Cortex of kidney (tissue), 1 donor: ENCODE results near the gene MEOX1.

Source experiments
- DNase-seq: peaks from one replicate; lab custom pipeline; 2025; lab: John Stamatoyannopoulos, UW

The MEOX1 gene

GRCh38 chr17:43680461-43680860 is 18.7 kb upstream of the MEOX1 start:
- no peak for DNase-seq

- no peak for DNase-seq
Observed at GRCh38 chr17:43679911-43680310, 18.2 kb upstream of the MEOX1 start.

DNA sequence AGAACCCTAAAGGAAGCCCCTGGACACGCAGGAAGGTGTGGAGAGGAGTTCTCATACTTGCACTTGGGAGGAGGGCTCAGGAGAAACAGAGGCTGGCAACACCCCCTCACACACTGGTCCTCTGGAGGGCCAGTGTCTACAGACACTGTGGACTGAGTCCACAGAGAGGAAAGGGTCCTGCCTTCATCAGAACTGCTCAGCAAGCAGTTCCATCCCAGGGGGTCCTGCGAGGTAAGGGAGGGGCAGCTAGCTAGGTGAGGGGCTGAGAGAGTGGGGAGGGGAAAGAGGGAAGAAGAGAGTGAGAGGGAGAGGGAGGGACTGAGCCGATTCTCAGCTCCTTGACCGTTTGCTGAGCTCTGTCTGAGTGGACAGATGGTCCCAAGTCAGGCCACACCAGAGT is 17.7 kb upstream of the MEOX1 start:
- DNase-seq: no peak

DNA sequence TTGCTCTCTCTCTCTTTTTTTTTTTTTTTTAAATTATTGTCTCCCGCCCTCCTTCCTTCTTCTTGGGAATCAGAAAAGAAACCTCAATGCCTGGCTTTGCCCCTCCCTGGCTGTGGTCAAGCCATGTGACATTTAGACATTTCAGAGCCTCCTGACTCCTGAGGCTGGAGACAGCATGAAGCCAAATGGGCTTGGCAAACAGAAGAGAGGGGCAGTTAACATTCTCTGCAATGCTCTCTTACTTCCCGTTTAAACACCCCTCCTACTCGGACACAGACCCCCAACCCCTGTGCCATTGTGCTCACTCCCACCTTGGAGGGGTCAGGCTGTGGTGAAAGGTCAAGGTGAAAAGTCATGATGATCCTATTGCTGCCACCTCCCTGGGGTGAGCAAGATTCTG is 14.7 kb upstream of the MEOX1 start:
- no peak for DNase-seq

GRCh38 chr17:43674394-43674793 is 12.7 kb upstream of the MEOX1 start:
- DNase-seq: no peak

- no peak for DNase-seq
Observed at GRCh38 chr17:43673516-43674323, 12.0 kb upstream of the MEOX1 start.

- DNase-seq: no peak
Observed at GRCh38 chr17:43671755-43672519, 10.2 kb upstream of the MEOX1 start.

- no peak for DNase-seq
Observed at GRCh38 chr17:43671031-43671692, 9.4 kb upstream of the MEOX1 start.

DNA sequence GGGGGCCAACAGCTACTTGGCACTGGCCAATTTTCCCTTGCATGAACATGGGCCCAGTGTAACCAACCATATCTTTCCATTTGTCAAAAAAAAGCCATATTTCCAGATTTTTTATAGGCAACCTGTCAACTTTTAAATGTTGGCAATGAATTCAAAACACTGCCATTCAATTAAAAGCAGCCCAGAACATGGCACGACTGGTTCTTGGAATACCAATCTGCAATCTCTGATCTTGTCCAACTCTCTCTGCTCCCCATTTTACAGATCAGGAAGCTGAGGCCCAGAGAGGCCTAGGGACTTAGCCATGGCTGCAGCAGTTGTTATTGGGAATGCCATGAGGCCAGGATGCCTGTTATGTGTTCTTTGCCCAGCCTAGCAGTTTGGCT is 8.9 kb upstream of the MEOX1 start:
- no peak for DNase-seq

DNA sequence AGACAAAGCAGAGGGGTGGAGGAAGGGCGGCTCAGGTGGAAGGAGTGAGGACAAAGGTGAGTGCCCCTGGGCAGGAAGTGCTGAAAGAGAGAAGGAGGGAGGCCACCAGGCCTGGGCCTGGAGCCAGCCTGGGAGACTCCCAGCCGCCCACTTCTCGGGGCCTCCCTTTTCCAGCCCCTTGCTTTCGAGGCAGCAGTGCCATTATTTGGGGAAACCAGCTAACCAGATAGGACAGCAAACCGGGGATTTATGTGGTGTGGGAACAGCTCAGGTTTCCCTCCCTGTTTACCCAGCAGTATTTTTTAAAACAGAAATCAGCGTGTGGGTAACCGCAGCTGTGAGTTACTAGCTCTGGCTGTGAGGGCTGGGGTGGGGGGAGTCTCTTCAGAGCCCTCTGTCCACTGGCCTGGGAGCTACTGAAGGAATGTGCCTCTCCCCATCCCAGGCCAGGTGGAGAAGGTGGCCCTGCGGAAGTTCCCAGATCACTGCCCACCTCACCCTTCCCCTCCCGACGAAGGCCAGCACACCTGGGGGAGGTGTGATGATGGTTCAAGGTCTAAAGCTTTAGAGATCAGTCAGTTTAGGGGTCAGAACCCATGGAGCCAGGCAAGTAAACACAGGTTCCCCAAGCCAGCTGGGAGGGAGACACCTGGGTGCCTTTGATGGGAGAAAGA is 8.4 kb upstream of the MEOX1 start:
- DNase-seq: no peak

DNA sequence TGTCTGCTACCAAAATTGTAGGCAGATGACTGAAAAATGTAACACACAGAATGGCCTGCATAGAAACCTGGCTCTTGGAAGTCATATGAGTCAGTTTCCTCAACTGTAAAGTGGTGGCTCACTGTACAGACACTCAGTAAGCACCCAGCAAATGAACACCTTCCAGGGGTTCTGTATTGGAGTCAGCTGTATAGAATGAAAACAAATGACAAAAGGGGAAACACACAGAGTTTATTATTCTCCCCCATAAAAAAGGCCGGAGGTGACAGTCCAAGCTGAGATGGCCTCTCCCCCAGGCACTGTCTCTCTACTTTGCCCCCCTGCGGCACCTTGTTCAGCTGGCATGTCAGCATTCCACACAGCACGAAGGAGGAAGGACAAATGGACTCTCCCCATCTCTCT is 6.2 kb upstream of the MEOX1 start:
- DNase-seq: no peak

DNA sequence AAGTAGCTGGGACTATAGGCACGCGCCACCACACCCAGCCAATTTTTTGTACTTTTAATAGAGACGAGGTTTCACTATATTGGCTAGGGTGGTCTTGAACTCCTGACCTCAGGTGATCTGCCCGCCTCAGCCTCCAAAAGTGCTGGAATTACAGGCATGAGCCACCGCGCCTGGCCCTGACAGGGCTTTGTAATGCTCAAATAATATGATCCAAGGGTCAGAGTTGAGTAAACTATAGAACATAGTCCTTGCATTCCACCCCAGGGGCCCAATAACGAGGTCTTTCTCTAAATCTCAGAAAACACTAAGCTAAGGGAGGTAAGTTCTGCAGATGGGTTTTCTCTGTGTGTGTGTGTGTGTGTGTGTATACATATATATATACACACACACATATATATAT is 5.8 kb upstream of the MEOX1 start:
- DNase-seq: no peak

- DNase-seq: no peak
Observed at GRCh38 chr17:43665937-43666236, 4.2 kb upstream of the MEOX1 start.

- no peak for DNase-seq
Observed at GRCh38 chr17:43665084-43665936, 3.6 kb upstream of the MEOX1 start.

GRCh38 chr17:43664096-43664495 is 2.4 kb upstream of the MEOX1 start:
- no peak for DNase-seq

DNA sequence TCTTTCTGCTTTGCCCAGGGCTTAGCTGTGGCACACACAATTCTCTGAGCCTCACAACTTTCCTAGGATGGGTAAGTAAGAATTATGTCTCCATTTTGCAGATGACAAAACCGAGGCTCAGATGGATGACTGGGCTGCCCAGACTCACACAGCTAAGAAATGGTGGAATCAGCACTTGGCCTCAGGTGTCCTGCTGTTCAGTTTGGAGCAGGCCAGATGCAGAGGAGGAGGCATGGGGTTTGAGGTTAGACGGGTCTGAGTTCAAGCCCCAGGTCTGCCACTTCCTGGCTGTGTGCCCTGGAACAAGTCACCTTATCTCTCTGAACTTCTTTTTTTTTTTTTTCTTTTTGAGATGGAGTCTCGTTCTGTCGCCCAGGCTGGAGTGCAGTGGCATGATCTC is 1.7 kb upstream of the MEOX1 start:
- DNase-seq: no peak

- no peak for DNase-seq
Observed at GRCh38 chr17:43662413-43663141, 855 bp upstream of the MEOX1 start.

DNA sequence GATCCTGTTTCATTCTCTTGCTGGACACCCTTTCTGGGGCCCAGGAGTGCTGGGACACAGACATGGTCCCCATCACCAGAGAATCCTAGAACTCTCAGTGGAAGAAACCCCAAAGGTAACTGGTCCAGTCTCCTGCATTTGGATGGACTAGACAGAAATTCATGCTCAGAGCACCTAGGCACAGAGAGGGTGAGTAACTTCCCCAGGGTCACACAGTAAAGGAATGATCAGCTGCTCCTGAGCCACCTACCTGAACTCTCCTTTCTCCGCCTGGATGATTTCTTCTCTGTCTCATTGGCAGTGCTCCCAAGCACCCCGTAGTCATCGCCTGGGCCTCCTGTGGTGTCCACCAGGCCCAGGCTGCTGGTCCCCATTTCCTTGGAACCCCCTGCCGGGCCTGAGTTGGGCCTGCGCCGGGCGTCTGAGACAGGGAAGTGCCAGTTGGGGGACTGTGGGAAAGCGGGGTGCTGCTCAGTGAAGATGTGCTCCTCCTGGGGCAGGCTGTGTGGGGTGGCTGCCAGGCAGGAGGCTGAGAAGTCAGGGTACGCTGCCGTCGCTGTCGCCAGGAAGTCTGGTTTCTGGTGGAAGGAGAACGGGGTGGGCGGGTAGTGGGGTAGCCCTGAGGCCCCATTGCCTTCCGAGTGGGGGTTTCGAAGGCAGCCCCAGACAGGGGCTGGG is 767 bp downstream of the MEOX1 start:
- DNase-seq: no peak

DNA sequence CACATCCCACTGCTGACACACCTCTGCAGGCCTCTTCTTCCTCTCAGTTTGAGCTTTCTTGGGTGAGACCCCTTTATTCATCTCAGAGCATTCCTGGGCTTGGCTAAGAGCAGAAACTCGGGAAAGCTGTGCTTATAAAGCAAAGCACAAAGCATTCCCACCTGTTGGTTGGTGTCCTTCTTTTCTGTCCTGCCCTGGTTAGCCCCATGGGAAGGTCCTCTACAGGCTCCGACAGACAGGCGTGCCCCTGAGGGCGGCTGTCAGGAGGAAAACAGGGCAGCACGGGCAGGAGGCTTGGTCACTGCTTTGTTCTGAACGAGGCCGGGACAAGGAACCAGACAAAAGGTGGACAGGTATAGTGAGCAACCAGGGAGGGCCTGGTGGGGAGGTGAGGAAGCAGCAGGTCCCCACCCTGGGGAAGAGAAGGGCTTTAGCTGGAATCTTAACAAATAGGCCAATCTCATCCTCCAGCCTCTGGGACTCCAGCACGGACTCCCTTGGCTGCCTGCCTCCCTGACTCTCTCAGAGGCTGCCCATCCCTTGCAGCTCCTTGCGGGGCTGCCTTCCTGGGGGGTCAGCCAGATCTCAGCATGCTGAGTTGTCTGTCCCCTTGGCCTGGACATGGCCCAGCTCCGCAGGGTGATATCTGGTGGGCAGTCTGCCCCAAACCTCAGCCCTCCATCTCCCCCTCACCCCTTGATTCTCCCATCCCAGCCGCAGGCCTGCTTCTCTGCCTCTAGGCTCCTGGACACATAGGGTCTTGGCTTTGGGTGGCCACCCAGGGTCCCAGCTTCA is 1.7 kb downstream of the MEOX1 start:
- DNase-seq: no peak

DNA sequence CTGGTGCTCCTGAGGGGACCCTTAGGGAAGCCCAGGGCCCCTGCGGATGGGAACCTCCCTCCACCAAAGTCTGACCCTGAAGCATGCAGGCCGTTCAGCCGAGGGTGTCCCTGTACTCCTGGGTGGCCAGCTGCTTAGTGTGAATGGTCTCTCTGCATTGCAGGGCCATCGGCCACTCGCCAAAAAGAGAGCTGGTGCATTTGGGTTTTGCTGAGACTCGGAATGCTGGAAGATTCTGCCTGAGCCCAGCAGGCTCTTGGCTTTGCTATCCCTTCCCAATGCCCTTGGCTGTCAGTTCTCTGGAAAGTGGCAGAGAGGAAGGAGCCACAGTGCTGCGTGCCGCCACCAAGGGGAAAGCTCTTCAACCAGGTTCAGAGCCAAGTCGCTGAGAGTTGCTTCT is 2.8 kb downstream of the MEOX1 start:
- no peak for DNase-seq
